ENCODE measurements around the gene ARHGAP28. TPM values are rescaled to one million over a fixed set of nuclear protein-coding genes. Genes with fewer than 3 reads are reported as not detected.

The ARHGAP28 gene
- total RNA-seq, 1 donor from 2014 or later: 117 TPM

- H3K4me1 Mint-ChIP-seq (ENCODE audit: low read depth): no peaks in the 10 kb centered on the region
- H3K27me3 Mint-ChIP-seq: no peaks in the 10 kb centered on the region
- H3K4me3 Mint-ChIP-seq (ENCODE audit: low read depth): no peak overlapping the region
- no peak for TF ChIP-seq CTCF (IDR thresholded peaks at IDR 0.05; ENCODE audit: unreplicated experiment)
- H3K9me3 Mint-ChIP-seq (ENCODE audit: low read depth): no peaks in the 10 kb centered on the region
- H3K36me3 Mint-ChIP-seq (ENCODE audit: insufficient read depth): peaks cover 29% of the 10 kb centered on the region
- DNase-seq (ENCODE audit: low spot score, unreplicated experiment): no peak
- no peak overlapping the region for H3K27ac Mint-ChIP-seq
Observed at GRCh38 chr18:6917072-6917471, 187.6 kb downstream of the ARHGAP28 start.

- no peaks in the 10 kb centered on the region for H3K4me1 Mint-ChIP-seq (ENCODE audit: low read depth)
- peak; percentile 72 for TF ChIP-seq CTCF (IDR thresholded peaks at IDR 0.05; ENCODE audit: unreplicated experiment)
- peaks cover 3% of the 10 kb centered on the region for H3K9me3 Mint-ChIP-seq (ENCODE audit: low read depth)
- peaks cover 19% of the 10 kb centered on the region for H3K36me3 Mint-ChIP-seq (ENCODE audit: insufficient read depth)
- H3K27me3 Mint-ChIP-seq: no peaks in the 10 kb centered on the region
- peak; percentile 29 for DNase-seq (ENCODE audit: low spot score, unreplicated experiment)
- H3K27ac Mint-ChIP-seq: no peak overlapping the region
- no peak overlapping the region for H3K4me3 Mint-ChIP-seq (ENCODE audit: low read depth)
Observed at GRCh38 chr18:6920099-6920955, 190.8 kb downstream of the ARHGAP28 start.

- no peak for TF ChIP-seq CTCF (IDR thresholded peaks at IDR 0.05; ENCODE audit: unreplicated experiment)
- DNase-seq (ENCODE audit: low spot score, unreplicated experiment): no peak
- no peak overlapping the region for H3K27ac Mint-ChIP-seq
- peaks cover 3% of the 10 kb centered on the region for H3K9me3 Mint-ChIP-seq (ENCODE audit: low read depth)
- no peaks in the 10 kb centered on the region for H3K27me3 Mint-ChIP-seq
- H3K36me3 Mint-ChIP-seq (ENCODE audit: insufficient read depth): peaks cover 10% of the 10 kb centered on the region
- H3K4me3 Mint-ChIP-seq (ENCODE audit: low read depth): no peak overlapping the region
- H3K4me1 Mint-ChIP-seq (ENCODE audit: low read depth): no peaks in the 10 kb centered on the region
Observed at GRCh38 chr18:6921571-6921970, 192.1 kb downstream of the ARHGAP28 start.

- no peak overlapping the region for H3K4me3 Mint-ChIP-seq (ENCODE audit: low read depth)
- no peak overlapping the region for H3K27ac Mint-ChIP-seq
- no peaks in the 10 kb centered on the region for H3K36me3 Mint-ChIP-seq (ENCODE audit: insufficient read depth)
- no peak for TF ChIP-seq CTCF (IDR thresholded peaks at IDR 0.05; ENCODE audit: unreplicated experiment)
- no peaks in the 10 kb centered on the region for H3K27me3 Mint-ChIP-seq
- DNase-seq (ENCODE audit: low spot score, unreplicated experiment): no peak
- H3K4me1 Mint-ChIP-seq (ENCODE audit: low read depth): no peaks in the 10 kb centered on the region
- peaks cover 3% of the 10 kb centered on the region for H3K9me3 Mint-ChIP-seq (ENCODE audit: low read depth)
Observed at GRCh38 chr18:6923220-6923619, 193.7 kb downstream of the ARHGAP28 start.

GRCh38 chr18:6927153-6927552 is 197.6 kb downstream of the ARHGAP28 start:
- TF ChIP-seq CTCF (IDR thresholded peaks at IDR 0.05; ENCODE audit: unreplicated experiment): no peak
- no peak for DNase-seq (ENCODE audit: low spot score, unreplicated experiment)
- H3K36me3 Mint-ChIP-seq (ENCODE audit: insufficient read depth): no peaks in the 10 kb centered on the region

More at GRCh38 chr18:6927153-6927552, 197.6 kb downstream of the ARHGAP28 start:
- Mint-ChIP-seq H3K4me3 (ENCODE audit: low read depth) (no peak overlapping the region), H3K4me1 (ENCODE audit: low read depth) (no peaks in the 10 kb centered on the region), H3K27ac (no peak overlapping the region), H3K9me3 (ENCODE audit: low read depth) (peaks cover 3% of the 10 kb centered on the region), H3K27me3 (no peaks in the 10 kb centered on the region)

All from progenitor cell of endocrine pancreas (in vitro differentiated cells).